ACHN (cell line): ENCODE results near the gene IDH2.

Source experiments
- DNase-seq: peaks from one replicate; pipeline ENCODE4 v3.0.0-alpha.2; 2015
- in situ Hi-C: cut with HindIII; loops from 2 replicates; pipeline ENCODE4 v1.10.0; 2017; ENCODE audit warnings: low sequenced_read_pairs, low pct_ligation_motif_present, low pct_unique_long_range_greater_than_20kb

Gene IDH2

DNA sequence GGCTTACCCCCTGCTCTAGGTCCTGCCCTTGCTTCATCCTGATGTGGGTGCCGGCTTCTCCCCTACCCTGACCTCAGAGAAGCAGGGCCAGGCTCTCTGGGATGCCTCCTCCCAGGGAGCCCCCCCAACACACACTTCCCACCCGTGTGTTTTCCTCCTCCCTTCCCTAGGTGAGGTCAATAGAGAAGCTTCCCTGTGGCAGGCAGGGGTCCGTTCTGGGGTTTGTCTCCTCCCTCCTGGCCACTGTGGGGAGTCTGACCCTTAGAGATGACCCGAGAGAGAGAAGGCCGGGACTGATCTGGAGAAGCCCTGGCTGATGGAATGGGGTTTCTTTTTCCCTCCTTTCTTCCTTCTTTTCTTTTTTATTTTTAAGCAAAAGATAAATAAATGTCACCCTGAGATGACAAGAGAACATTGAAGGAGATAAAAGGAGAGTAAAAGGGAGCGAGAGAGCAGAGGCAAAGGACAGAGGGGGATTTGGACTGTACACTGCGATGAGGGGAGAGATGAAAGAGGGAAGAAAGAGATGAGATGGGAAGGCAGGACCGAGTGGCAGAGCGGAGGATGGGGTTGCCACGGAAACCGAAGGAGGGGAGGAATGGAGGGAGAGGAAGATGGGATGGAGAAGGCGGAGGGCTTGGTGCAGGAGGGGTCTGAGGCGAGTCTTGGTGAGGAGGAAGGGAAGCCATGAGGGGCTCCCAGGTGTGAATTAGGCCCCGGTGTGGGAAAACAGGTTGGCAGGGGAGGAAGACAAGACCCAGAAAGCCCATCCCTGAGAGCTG, 48.4 kb downstream of the IDH2 start:
- DNase-seq, result no peak
- in situ Hi-C loops, result no loop called here

DNA sequence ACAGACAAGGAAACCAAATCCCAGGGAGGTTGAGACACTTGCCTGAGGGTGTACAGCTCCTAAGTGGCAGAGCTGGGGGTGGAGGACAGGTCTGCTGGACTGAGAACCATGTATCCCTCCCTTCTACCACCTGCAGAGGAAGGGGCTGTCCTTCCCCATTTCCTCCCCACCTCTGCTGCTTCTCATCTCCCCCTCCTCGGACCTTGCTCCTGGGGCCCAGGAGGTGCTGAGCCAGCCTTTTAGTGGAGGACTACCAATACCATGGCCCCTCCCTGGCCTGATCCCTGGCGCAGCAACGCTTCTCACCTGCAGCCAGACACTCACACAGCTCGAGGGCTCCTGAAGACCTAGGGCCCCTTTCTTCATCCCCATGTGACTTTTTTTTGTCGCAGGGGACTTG, 50.4 kb downstream of the IDH2 start:
- no peak for DNase-seq
- in situ Hi-C loops, result no loop called here

DNA sequence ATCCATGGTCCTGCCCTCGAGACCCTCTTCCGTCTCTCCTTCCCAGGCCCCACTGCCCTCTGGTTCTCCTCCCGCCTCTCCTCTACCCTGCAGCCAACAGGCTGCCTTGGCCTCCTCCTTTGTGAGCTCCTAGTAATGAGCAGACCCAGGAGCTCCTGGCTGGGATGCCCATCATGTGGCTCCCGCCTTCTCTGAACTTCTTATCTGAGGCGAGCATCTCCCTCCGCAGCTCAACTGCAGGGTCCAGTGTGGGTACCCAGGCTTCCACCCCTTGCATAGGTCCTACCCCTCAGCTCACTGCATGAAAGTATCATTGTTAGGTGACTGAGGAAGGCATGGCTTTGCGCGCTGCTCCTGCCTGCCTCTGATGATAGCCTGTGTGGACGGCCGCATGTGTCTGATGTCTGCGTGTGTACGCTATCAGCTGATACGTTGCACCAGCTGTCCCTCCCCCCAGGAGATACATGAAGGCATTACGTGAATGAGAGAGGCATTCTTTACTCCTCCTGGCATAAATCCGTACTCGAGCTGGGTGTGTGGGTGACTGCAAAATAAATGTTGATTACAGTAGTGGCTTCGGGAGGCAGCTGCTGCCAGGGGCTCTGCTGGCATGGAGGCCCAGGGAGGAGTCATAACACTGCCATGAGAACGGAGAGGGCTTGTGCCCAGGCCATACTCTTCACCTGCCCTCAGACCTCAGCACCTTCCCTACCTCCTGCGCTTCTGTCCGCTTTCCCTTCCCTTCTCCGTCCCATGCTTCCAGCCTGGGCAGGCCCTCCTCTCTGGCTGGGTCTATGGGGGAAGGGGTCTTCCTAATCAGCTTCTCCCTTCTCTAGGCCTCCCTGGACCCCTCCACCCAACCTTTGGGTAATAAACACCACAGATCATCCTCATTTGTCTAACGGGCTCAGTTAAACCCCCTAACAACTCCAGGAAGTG, 52.3 kb downstream of the IDH2 start:
- in situ Hi-C loops, result no loop called here
- DNase-seq, result no peak

DNA sequence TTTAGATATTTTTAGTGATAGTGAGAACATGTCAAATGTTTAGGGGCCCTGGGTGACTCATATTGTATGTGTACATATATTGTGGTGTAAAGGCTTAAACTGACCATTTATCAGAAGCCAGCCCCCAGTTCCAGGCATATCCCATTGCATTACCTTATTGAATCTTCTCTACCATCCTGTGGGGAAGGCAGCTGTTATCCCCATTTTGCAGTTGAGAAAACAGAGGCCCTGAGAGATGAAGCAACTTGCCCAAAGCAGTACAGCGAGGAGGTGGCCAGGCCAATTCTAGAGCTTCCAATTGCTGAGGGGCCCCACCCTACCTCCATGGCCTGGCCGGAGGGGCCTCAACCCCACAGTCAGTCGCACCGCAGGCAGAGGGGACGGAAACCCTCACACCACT, 53.2 kb downstream of the IDH2 start:
- no peak for DNase-seq
- in situ Hi-C loops, result no loop called here

DNA sequence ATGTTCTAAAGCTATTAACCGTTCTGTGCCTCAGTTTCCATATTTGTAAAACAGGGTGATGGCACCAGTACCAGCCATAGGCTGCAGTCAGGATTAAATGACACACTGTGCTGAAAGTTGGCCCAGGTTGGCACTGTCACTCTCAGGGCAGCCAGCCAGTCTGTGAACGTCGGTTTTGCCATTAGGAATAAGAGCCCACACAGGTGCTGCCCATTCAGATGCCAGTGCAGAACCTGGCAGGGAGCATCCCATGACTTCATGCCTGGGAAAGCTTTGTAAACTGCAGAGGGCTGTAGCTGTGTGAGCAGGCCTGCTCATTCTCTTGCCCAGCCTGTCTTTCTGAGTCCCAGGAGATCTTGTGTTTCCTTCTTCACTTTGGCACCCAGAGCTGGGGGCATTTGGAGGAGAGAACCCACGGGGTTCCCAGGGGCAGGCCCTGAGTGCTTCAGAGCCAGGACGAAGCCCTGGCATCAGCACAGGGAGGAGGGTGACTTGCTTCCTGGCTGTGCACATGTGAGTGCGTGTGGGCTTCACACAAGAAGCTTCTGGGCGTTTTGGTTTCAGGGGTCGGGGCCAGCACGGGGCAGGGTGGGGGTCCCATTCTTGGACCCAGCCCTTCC, 54.2 kb downstream of the IDH2 start:
- no peak for DNase-seq
- in situ Hi-C loops, result no loop called here

DNA sequence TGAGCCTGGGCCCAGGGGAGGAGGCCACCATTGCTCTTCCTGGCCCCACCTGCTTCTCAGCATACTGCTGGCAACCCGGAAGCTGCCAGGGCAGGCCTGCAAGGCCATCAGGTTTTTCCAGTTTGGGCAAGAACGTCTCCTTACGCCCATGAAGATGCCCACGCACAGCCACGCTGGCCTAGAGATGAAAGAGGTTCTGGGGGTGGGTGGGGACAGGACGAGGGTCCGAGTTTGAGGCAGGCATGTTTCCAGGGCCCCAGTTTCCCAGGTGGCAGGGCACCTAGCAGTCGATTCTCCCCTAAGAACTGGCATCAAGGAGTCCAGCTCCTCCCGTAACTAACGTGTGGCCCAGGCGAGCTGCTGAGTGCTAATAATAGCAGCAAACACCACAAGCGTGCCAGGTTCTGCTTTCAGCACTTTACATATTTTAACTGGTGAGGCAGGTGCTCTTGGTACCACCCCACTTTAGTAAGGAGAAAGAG, 55.3 kb downstream of the IDH2 start:
- DNase-seq, result no peak
- in situ Hi-C loops, result no loop called here

DNA sequence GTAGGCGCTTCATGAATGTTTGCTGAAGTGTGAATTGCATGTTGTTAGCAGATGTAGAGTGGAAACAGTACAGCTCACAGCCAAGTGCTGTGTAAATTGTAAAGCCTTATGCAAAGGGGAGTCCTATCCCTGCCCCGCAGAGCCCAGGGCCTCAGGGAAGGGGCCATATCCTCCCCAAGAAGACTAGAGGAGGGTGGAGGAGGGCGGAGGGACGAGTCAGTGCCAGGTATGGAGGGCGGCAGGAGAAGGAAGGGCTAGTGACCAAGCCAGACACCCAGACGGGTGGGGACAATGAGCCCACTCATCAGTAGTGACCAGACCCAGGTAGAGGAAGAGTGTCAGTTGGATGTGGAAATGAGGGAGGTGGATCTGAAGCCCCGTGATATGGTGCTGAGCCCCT, 56.0 kb downstream of the IDH2 start:
- in situ Hi-C loops, result no loop called here
- DNase-seq, result no peak

DNA sequence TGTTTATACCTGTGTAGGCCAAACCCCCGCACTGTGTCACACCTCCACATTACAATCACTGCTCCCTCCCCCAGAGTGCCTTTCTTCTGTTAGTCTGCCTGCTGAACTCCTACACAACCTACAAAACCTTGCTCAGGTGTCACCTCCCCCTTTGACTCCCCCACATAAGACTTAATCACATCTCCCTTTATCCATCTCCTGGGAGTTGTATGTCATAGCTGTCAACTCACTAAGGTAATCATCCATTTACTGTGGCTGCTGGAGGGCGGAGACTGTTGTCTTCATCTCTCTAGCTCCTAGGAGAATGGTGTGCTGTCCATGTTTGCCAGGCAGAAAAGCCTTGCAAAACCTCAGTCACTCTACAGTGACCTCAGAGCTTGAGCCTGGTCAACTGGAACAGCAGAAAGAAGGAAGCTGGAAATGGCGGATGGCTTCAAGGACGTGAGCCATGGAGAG, 57.3 kb downstream of the IDH2 start:
- in situ Hi-C loops, result no loop called here
- DNase-seq, result no peak

DNA sequence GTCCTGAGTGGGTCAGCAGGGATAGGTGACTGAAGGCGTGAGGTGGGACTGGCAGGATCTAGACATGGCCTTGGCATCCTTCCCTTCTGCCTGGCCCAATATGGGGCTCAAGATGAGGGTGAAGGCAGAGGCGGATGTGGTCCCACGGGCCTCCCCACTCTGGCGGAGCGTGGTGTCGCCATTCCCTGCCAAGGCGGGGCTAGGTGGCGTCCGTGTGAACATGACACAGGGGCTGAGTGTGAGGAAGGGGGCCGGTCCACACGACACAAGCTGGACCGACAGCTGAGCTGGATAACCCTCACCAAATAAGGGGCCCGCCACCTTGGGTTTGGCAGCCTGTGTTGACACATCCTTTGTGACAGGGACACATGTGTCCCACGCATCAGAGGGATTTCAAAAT, 58.1 kb downstream of the IDH2 start:
- no peak for DNase-seq
- in situ Hi-C loops, result no loop called here

DNA sequence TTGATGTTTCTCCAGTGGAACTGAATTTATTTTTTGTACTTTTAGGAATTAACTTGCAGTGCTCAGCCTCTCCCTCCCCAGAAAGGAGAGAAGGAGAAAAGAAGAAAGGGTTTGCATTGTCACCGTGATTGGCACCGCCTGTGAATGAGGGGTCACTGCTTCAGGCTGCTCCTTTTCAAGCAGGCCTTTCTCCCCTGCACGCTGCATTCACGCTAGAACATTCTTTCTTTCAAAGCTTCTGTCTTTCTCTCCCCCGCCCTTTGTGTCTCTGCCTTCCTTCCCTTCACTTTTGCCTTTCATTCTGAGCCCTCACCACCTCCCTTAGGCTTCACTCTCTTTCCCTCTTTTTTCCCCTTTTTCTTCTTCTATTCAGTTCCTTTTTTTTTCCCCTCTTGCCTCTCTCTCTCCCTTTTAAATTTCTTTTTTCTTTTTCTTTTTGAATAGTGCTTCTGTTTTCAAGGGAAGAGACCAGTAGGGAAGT, 58.7 kb downstream of the IDH2 start:
- DNase-seq, result no peak
- in situ Hi-C loops, result no loop called here

DNA sequence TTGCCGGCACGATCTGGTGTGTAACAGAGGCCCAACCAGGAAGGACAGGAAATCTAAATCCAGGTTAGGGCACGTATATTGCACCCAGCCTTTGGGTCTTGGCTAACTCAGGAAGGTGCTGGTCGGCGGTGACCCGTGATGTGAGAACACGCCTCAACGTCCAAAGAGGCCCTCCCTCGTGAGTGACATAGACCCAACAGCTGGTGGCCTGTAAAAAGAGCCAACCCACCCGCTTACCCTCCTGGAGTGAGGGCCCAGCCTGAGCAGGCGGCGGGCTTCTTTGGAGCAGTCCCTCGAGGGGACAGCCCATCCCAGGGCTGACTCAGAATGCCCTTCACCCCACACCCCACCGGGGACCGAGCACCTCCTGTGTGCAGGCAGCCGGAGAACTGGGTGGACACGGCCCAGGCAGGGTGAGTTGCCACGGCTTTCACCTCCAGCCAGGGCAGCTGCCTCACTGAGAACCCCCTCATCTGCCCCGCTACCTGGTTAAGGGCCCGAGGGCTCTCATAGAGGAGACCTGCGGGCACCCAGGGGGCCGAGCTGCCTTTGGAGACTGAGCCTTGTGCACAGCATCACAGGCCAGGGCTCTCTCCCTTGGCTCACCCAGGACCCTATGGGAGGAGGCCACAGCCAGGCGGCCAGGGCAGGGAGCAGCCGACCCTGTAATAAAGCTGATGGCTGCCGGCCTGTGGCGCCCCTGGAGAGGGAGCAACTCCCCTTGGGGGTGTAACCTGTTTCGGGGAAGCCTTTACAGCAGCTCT, 59.3 kb downstream of the IDH2 start:
- DNase-seq, result no peak
- in situ Hi-C loops, result no loop called here

DNA sequence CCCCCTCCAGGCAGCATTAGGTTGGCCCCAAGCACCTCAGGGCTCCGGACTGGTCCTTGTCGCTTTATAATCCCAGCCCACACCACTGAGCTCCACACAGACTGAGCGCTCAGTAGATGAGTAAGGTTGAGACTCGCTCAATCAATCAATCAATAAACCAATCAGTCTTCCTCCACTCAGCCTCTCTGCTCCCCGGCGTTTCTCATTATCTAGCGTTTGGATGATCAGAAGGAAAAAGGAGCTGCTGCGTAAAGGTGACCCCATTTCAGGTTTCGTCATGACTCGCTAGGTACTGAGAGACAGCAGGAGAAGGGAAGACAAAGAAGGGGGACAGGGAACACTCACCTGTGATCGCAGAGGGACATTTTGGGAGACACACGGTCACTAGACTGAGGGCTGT, 59.9 kb downstream of the IDH2 start:
- in situ Hi-C loops, result no loop called here

DNA sequence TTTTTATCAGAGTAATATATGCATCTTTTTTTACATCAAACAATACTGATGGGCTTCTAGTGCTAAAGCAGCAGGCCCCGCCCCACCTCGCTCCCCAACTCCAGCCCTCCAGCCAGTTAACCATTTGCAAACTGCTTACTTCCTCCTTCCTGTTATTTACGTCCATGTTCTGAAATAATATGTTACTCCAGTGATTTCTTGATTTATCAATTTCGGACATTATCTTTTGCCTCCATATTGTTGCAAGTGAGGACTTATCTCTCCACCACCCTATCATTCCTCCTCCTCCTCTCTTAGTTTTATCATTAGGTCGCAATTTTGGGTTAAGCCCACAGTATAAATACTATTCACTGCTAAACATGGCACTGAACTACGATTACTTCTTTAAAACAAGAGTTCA, 61.6 kb downstream of the IDH2 start:
- no peak for DNase-seq
- in situ Hi-C loops, result no loop called here

More for the DNA sequence above, 59.9 kb downstream of the IDH2 start:
- DNase-seq, result no peak

DNA sequence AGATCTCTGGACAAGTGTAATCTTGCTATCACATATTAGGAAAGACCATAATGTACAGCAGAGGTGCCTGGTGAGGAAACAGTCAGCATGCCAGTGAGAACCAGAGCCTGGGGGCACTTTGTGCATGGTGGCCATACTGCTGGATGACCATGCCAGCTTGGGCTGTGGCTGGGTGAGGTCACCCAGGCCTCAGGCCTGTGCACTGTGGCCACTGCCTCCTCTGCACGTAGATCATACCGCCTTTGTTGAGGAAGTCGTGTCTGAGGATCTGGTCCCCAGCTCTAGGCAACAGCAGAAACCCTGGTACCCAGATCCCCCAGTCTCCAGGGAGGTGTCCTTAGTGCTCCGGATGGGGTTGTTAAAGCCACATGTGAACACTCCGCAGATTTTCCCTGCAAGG, 62.3 kb downstream of the IDH2 start:
- no peak for DNase-seq
- in situ Hi-C loops, result no loop called here

DNA sequence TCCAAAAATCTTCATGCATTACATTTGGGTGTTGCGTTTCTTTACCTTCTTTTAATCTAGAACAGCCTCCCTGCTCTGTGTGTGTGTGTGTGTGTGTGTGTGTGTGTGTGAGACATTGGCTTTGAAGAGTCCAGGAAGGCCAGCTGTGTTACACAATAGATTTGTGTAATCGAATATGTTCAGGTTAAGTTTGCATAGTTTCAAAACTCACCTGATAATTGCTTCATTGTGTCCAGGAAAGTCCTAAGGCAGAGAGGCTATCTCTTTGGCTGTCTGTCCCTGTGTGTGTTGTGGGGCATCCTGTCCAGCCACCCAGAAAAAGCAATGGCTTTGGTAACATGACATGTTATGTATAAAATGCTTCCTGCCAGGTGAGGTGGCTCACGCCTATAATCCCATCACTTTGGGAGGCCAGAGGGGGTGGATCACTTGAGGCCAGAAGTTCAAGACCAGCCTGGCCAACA, 63.6 kb downstream of the IDH2 start:
- in situ Hi-C loops, result no loop called here
- no peak for DNase-seq

DNA sequence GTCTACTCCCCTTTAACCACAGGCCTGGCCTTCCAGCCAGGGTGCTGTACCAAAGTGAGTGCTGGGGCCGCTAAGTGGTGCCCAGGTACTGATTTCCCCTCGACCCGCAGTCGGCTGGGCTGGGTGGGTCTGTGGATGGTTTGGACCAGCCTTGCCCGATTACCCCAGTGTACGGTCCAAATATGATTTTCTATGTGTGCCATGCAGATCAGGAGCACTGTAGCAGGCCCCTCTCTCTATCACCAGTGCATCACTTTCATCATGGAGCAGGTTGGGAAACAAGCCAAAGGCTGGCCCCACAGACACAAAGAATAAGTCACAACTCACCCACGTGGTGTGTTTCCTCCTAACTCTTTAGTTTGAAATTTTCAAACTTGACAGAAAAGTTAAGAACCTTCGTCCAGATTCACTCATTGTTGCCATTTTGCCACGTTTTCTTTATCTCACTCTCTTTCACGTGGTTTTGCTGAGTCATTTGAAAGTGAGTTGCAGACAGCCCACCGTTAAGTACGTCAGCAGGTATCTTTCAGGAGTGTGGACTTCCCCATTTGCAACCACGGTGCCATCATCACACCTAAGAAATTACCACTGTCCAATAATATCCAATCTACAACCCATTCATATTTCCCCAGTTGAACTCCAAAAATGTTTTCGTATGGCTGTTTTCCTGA, 64.2 kb downstream of the IDH2 start:
- in situ Hi-C loops, result no loop called here
- no peak for DNase-seq

DNA sequence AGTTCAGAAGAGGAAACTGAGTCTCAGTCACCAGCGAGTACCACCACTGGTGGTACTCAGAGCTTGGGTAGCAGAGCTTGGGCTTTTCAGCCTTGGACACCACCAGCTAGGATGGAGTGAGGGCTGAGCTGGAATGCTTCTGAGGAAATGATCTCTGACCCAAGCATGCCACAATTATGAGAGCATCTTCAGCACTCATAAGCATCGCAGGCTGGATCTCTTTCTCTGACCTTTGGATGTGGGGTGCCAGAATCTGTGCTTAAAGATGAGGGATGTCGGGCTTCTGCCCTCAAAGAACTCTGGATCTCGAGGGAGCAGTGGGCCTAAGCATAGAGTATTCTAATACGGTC, 64.8 kb downstream of the IDH2 start:
- in situ Hi-C loops, result no loop called here
- DNase-seq, result no peak
